ENCODE results near the gene PDX1.

GRCh38 chr13:27918918-27919658, 712 bp upstream of the PDX1 start:
- TF ChIP-seq SUZ12 (IDR thresholded peaks at IDR 0.05; ENCODE audit: extremely low read depth, insufficient read depth, insufficient read length) = no peak
- TF ChIP-seq ZNF274 (IDR thresholded peaks at IDR 0.05; ENCODE audit: low read depth, low read length) = no peak
